NCI-H146 treated with DMSO at 0.1 percent for 48 hours (cell line): ENCODE data around the gene CUL4A.
"Not testable (repeated sequence)": the region's sequence is repeated elsewhere in the genome, so short reads cannot be mapped to it uniquely, and the experiment has no call there.

Experiments
- DNase-seq: peaks from one replicate; lab custom pipeline; 2025; ENCODE audit not compliant: unreplicated experiment; lab: John Stamatoyannopoulos, UW

The CUL4A gene

GRCh38 chr13:113209336-113209758 lies at the start of gene CUL4A:
TSS of gene CUL4A (plus strand) at chr13:113209613. CDS start at chr13:113209628, 15 bp downstream.
- DNase-seq: peak; percentile 44

GRCh38 chr13:113159701-113160100 lies 49.7 kb upstream of the CUL4A start:
- no peak for DNase-seq

GRCh38 chr13:113160983-113161382 lies 48.4 kb upstream of the CUL4A start:
- no peak for DNase-seq

- DNase-seq: no peak
These were observed 48.0 kb upstream of the CUL4A start for GRCh38 chr13:113161433-113161832.

- DNase-seq: not testable (repeated sequence)
These were observed 47.4 kb upstream of the CUL4A start for GRCh38 chr13:113161975-113162374.

GRCh38 chr13:113162783-113163685 lies 46.4 kb upstream of the CUL4A start:
- no peak for DNase-seq

GRCh38 chr13:113164492-113164891 lies 44.9 kb upstream of the CUL4A start:
- no peak for DNase-seq

- no peak for DNase-seq
These were observed 43.1 kb upstream of the CUL4A start for GRCh38 chr13:113166266-113166665.

- DNase-seq: no peak
These were observed 42.7 kb upstream of the CUL4A start for GRCh38 chr13:113166681-113167080.

GRCh38 chr13:113167155-113167554 lies 42.3 kb upstream of the CUL4A start:
- DNase-seq: no peak

GRCh38 chr13:113167575-113167974 lies 41.8 kb upstream of the CUL4A start:
- no peak for DNase-seq

GRCh38 chr13:113168211-113168610 lies 41.2 kb upstream of the CUL4A start:
- DNase-seq: no peak

GRCh38 chr13:113169277-113170272 lies 39.8 kb upstream of the CUL4A start:
- DNase-seq: peak; percentile 67

GRCh38 chr13:113170511-113170910 lies 38.9 kb upstream of the CUL4A start:
- DNase-seq: no peak

GRCh38 chr13:113171250-113172125 lies 37.9 kb upstream of the CUL4A start:
- no peak for DNase-seq

GRCh38 chr13:113172419-113172926 lies 36.9 kb upstream of the CUL4A start:
- no peak for DNase-seq

- no peak for DNase-seq
These were observed 33.1 kb upstream of the CUL4A start for GRCh38 chr13:113176280-113176679.

GRCh38 chr13:113176822-113177221 lies 32.6 kb upstream of the CUL4A start:
- DNase-seq: no peak

- no peak for DNase-seq
These were observed 31.1 kb upstream of the CUL4A start for GRCh38 chr13:113178070-113178895.

- no peak for DNase-seq
These were observed 30.6 kb upstream of the CUL4A start for GRCh38 chr13:113178896-113179167.
